Measurements from ENCODE around the gene CHML.

Gene CHML

GRCh38 chr1:241600496-241600901 is 39.7 kb downstream of the CHML start:
- no peak for TF ChIP-seq FOXP2 (optimal IDR thresholded peaks at IDR 0.05; ENCODE audit: borderline replicate concordance, extremely low read depth, extremely low read length, insufficient read depth)
- no peak for TF ChIP-seq TAF1 (IDR thresholded peaks at IDR 0.05; ENCODE audit: borderline replicate concordance, insufficient read depth, low read length)
- TF ChIP-seq REST (IDR thresholded peaks at IDR 0.05; ENCODE audit: insufficient read depth in 1 of 2, low read depth in 2 of 2, low read length in 2 of 2) = no peak
- TF ChIP-seq SIN3A (IDR thresholded peaks at IDR 0.05; ENCODE audit: borderline replicate concordance, insufficient read depth, low read length) = no peak

GRCh38 chr1:241598249-241598648 is 41.9 kb downstream of the CHML start:
- no peak for TF ChIP-seq TAF1 (IDR thresholded peaks at IDR 0.05; ENCODE audit: borderline replicate concordance, insufficient read depth, low read length)
- TF ChIP-seq POLR2AphosphoS5 (IDR thresholded peaks at IDR 0.05; ENCODE audit: low read depth, low read length) = no peak
- no peak for TF ChIP-seq REST (IDR thresholded peaks at IDR 0.05; ENCODE audit: insufficient read depth in 1 of 2, low read depth in 2 of 2, low read length in 2 of 2)
- no peak for TF ChIP-seq SIN3A (IDR thresholded peaks at IDR 0.05; ENCODE audit: borderline replicate concordance, insufficient read depth, low read length)
- no peak for TF ChIP-seq FOXP2 (optimal IDR thresholded peaks at IDR 0.05; ENCODE audit: borderline replicate concordance, extremely low read depth, extremely low read length, insufficient read depth)

- TF ChIP-seq POLR2AphosphoS5 (IDR thresholded peaks at IDR 0.05; ENCODE audit: low read depth, low read length) (no peak), TAF1 (IDR thresholded peaks at IDR 0.05; ENCODE audit: borderline replicate concordance, insufficient read depth, low read length) (no peak), REST (IDR thresholded peaks at IDR 0.05; ENCODE audit: insufficient read depth in 1 of 2, low read depth in 2 of 2, low read length in 2 of 2) (no peak), SIN3A (IDR thresholded peaks at IDR 0.05; ENCODE audit: borderline replicate concordance, insufficient read depth, low read length) (no peak), FOXP2 (optimal IDR thresholded peaks at IDR 0.05; ENCODE audit: borderline replicate concordance, extremely low read depth, extremely low read length, insufficient read depth) (no peak)
Observed at GRCh38 chr1:241596633-241597032, 43.5 kb downstream of the CHML start.

- TF ChIP-seq FOXP2 (optimal IDR thresholded peaks at IDR 0.05; ENCODE audit: borderline replicate concordance, extremely low read depth, extremely low read length, insufficient read depth) (no peak), SIN3A (IDR thresholded peaks at IDR 0.05; ENCODE audit: borderline replicate concordance, insufficient read depth, low read length) (no peak), TAF1 (IDR thresholded peaks at IDR 0.05; ENCODE audit: borderline replicate concordance, insufficient read depth, low read length) (no peak), POLR2AphosphoS5 (IDR thresholded peaks at IDR 0.05; ENCODE audit: low read depth, low read length) (no peak), REST (IDR thresholded peaks at IDR 0.05; ENCODE audit: insufficient read depth in 1 of 2, low read depth in 2 of 2, low read length in 2 of 2) (no peak)
Observed at GRCh38 chr1:241593186-241593585, 47.0 kb downstream of the CHML start.
